HG03175 (cell line): Measurements from ENCODE around the gene LGR6.
"Not testable (repeated sequence)": the region's sequence is repeated elsewhere in the genome, so short reads cannot be mapped to it uniquely, and the experiment has no call there.

ENCODE experiments used
- ATAC-seq: cut with Tn5 transposase; IDR thresholded peaks from one replicate; pipeline ENCODE4 v1.9.1; 2021; ENCODE audit warnings: mild to moderate bottlenecking, moderate library complexity; ENCODE audit not compliant: unreplicated experiment

LGR6 gene

DNA sequence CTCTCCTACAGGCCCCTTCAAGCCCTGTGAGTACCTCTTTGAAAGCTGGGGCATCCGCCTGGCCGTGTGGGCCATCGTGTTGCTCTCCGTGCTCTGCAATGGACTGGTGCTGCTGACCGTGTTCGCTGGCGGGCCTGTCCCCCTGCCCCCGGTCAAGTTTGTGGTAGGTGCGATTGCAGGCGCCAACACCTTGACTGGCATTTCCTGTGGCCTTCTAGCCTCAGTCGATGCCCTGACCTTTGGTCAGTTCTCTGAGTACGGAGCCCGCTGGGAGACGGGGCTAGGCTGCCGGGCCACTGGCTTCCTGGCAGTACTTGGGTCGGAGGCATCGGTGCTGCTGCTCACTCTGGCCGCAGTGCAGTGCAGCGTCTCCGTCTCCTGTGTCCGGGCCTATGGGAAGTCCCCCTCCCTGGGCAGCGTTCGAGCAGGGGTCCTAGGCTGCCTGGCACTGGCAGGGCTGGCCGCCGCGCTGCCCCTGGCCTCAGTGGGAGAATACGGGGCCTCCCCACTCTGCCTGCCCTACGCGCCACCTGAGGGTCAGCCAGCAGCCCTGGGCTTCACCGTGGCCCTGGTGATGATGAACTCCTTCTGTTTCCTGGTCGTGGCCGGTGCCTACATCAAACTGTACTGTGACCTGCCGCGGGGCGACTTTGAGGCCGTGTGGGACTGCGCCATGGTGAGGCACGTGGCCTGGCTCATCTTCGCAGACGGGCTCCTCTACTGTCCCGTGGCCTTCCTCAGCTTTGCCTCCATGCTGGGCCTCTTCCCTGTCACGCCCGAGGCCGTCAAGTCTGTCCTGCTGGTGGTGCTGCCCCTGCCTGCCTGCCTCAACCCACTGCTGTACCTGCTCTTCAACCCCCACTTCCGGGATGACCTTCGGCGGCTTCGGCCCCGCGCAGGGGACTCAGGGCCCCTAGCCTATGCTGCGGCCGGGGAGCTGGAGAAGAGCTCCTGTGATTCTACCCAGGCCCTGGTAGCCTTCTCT is 124.6 kb downstream of the LGR6 start:
- no peak for ATAC-seq

DNA sequence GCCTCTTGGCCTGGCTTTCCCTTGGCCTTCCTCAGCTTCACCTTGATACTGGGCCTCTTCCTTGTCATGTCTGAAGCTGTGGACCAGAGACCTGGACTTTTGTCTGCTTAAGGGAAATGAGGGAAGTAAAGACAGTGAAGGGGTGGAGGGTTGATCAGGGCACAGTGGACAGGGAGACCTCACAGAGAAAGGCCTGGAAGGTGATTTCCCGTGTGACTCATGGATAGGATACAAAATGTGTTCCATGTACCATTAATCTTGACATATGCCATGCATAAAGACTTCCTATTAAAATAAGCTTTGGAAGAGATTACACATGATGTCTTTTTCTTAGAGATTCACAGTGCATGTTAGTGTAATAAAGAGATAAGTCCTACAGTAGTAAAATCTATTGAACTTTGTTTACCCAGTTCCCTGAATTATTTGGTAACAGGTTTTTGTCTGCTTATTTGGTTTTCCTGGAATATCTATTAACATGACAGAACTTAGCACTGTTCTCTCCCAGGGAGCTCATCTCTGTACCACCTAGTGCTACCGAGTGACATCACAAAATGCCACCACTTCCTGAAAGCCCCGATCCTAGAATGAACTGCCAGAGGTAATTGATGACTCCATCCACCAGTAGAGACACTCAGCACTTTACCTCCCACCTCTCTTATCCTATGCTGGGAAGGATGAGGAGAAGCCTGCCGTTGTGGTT is 125.9 kb downstream of the LGR6 start:
- ATAC-seq: no peak

DNA sequence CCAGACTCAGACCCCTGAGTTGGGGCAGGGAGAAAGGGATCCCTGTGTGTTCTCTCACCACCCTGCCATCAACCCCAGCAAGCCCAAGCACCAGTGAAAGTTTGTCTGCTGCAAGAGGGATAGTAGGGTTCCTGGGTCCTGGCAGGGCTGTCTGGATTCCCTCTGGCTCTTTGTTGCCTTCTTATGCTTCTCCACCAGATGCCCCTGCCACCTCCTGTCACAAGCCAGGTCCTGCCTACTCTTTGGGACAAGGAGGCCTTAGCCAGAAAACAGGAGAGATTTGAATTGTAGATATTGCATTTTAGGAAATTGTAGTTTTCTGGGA is 126.4 kb downstream of the LGR6 start:
- no peak for ATAC-seq

DNA sequence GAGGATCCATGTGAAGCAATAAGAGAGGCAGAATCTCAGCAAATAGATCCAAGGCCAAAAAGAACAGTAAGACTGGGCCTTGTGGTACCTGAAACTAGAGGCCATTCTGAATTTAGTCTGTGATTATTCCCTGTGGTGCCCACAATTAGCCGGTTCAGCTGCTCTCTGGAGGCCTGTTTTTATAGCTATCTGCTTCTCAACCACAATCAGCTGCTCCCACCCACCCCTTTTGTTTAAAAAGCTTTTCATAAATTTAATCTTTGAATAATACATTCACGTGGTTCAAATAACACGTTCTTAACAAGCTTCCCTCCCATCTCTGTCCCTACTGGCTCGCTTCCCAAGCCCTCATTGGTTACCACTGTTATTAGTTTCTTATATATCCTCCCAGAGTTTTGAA is 130.1 kb downstream of the LGR6 start:
- no peak for ATAC-seq

DNA sequence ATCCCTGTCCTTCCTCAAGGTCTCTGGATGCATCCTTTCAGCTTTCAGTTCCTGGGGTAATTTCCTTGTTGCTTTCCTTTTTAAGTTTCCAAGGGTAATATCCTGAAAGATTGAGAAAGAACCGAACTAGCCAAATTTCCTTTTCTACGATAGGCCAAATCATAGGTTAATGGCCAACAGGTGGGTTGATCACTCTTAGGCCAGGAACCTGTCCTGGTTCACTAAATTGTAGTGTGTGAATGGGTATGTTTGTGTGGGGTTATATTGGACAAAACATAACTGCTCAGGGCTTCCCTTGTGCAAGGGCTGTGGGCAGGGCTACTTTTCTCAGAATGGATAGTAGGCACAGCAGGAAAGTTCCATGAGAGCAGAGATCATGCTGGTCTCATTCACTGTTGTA is 131.0 kb downstream of the LGR6 start:
- ATAC-seq: no peak

DNA sequence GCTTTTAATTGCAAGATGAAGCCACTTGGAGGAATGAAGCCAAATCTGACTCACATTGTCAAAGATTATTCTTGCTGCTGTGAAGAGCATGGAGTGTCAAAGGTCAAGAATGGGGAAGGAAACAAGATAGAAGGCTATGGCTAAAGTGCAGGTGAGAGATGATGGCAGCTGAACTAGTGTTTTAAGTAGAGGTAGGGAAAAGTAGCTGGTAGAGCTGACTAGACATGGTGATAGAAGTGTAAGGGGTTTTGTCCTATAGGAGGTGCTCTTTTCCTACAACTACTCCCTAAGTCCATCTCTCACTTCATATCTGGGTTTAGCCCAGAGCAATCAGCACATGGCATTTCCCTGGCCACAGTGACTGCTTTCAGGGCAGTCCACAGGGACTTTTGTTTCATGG is 136.3 kb downstream of the LGR6 start:
- no peak for ATAC-seq

DNA sequence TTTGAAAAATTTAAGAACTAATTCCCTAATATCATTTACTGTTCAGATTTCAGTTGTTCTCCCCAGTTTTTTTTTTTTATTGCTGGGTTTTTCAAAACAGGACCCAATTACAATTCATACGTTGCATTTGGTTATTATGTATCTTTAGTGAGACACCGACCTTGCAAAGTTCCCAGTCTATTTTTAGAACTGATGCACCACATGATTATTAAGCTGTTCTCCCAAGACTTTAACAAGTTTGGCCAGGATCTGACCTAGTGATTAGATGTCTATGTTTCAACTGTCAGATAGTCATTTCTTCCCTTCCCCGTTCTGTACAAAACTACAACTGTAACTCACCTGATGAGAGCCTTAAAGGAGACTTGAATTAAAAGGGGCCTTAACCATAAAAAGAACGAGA is 140.3 kb downstream of the LGR6 start:
- no peak for ATAC-seq

DNA sequence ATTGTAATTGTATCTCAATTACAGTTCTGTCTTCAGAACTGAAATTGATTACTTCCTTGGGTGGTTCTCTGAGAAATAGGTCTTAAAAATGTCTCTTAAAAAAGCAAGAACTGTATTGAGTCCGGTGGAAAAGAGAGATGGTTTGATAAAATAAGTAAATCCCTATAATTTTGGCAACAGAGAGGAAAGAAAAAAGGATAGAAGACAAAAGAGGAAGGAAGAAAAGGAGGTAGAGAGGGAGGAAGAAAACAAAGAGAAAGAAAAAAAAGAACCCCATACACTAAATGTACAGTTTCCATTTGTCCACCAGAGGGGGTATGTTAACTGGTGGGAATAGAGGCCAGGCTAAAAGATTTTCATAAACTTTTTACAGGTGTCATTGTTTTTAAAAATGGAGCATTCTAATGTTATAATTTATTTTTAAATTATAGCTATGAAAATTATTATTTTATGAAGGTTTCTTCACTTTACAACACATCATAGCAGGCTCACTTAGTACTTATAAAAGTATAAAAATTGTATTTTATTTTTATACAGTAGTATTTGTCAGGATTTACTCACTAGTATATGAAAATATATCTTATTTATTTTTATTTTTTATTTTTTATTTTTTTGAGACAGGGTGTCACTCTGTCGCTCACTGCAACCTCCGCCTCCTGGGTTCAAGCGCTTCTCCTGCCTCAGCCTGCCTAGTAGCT is 150.2 kb downstream of the LGR6 start:
- ATAC-seq: no peak

DNA sequence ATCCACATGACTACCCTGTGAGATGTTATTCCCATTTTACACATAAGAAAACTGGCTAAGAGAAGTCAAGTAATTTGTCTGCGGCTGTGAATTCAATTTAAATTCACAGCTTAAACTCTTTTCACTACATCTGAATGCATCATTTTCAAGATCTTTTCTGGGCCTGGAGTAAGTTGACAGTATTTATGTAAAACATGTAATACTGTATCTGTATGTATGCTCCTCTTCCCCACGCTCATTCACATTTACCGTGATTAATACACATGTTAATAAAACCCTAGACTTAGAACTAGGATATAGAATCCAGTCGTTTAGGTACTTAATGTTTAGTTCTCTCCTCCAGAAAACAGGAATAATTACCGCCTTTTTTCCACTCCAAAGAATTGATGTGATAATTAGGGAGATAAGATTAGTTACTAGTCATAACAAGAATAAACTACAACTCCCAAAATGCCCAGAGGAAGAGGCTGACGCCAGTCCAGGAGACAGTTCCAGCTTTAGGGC is 154.5 kb downstream of the LGR6 start:
- ATAC-seq: no peak

DNA sequence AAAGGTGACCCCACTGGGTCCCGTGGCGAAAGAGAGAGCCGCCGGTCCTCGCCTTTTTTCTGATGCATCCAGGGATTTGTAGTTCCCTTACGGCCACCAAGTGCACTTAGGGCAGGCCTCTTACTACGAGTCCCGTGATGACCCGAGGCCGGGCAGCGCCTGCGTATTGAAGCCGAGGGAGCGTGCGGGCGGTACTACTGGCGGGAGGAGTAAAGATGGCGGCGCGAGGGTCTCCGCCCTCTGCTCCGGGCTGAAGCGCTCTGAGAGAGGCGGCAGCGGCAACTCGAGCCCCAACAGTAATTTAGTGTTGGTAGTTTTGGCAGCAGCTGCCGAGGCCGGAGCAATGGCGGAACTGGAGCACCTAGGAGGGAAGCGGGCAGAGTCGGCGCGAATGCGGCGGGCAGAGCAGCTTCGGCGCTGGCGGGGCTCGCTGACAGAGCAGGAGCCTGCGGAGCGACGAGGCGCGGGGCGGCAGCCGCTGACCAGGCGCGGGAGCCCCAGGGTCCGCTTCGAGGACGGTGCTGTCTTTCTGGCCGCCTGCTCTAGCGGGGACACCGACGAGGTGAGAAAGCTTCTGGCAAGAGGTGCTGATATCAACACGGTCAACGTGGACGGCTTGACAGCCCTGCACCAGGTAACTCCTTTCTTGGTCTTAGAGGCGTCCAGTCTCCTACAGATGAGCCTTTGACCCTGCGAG is 155.1 kb downstream of the LGR6 start, which contains the start of gene PPP1R12B:
Gene PPP1R12B (plus strand): TSS at position 191 of the 697 bp plus-strand sequence. CDS start 153 bp downstream, at position 344.
- ATAC-seq: peak; percentile 95

DNA sequence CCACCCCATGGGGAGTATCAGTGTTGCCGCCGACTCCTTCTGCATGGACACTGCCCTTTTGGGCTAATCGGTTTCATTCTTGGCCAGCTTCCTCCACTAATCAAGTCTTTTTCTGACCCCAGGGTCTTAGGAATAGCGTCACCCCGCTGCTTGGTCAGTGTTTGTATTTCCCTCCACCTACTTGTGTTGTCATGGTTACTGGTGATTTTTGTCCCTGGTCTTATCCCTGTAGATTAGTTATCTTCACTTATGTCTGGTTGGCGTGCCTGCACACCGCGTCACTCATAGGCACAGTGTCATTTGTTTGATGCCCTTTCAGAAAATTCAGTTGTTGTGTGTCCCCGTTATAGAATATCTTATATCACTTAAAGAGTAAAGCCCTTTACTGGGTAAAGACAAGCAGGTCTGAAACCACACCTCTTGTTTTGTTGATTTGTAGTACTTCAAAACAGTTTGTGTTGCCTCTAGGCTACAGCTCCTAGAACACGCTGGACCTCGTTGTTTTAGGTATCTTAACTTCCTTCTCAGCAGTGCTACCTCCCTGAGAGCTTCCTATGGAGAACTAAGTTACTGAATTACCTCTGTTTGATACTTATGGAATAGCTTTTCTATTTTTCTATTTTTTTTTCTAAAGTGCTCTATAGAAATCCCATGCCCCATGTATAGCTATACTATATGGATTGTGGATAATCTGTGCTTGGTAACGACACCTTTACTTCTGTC is 155.8 kb downstream of the LGR6 start:
- peak; percentile 14 for ATAC-seq

DNA sequence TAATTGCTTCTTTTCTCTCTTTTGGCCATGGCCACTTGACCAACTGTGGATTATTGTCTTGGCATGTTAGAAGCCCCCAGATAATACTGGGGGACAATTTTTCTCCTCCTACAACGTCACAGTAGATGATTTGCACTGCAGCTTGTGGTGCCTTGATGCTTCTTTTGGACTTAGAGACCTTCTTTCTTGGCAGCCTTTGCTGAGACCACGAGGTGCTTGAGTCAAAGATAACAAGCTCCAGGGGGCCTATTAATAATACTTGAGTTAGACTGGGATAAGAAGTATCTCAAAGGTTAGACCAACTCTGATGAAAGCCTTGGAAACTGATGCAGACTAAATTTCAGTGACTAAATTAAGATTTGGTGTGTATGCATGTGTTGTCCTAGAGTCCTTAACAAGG is 158.1 kb downstream of the LGR6 start:
- no peak for ATAC-seq

DNA sequence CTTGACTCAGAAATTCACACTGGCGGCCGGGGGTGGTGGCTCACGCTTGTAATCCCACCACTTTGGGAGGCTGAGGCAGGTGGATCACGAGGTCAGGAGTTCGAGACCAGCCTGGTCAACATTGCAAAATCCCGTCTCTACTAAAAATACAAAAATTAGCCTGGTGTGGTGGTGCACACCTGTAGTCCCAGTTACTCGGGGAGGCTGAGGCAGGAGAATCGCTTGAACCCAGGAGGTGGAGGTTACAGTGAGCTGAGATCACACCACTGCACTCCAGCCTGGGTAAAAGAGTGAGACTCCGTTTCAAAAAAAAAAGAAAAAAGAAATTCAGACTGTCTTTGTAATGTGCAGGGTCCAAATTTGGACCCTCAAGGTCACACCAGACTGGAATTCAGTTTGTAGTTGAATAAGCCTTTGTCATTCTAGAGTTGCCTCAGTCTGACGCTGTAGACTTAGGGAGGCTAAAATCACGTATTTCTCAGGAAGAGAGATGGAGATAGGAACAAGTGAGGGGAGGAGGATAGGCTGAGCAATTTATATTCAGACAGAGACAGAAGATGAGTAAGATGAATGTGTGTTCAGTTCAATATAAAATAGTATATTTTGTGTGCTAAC is 159.1 kb downstream of the LGR6 start:
- not testable (repeated sequence) for ATAC-seq

DNA sequence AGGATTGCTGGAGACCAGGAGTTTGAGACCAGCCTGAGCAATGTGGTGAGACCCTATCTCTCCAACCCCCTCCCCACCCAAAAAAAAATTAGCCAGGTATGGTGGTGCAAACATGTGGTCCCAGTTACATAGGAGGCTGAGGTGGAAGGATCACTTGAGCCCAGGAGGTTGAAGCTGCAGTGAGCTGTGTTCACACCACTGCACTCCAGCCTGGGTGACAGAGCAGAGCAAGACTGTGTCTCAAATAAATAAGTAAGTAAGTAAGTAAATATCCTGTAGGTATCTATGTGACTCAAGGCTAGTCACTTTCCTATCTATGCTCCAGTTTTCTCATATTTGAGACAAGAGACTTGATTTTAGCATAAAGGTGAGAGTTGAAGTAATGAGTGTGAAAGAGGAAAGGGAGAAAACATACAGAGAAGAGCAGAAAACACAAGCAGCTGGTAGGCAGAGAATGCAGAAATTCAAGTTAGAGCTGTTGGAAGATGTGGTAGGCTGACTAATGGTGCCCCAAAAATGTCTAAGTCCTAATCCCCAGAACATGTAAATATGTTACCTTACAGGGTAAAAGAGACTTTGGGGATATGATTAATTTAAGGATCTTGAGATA is 162.4 kb downstream of the LGR6 start:
- ATAC-seq: no peak

DNA sequence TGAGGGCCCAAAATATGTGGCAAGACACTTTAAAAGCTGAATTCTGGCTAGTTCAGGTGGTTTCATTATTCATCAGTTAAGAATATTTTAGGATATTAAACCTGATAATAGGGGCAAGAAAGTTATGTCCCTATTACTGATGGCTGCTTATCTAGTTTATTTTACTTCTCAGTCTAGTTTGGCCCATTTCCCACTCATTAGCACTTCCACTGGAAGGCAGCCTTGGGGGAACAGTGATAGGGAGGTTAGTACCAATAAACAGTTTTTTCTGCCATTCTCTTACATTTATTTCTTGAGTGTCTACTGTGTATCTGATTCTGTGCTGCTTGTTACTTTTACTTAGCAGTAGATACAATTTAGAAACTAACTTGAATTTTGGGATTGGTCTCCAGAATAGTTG is 163.9 kb downstream of the LGR6 start:
- ATAC-seq: no peak

DNA sequence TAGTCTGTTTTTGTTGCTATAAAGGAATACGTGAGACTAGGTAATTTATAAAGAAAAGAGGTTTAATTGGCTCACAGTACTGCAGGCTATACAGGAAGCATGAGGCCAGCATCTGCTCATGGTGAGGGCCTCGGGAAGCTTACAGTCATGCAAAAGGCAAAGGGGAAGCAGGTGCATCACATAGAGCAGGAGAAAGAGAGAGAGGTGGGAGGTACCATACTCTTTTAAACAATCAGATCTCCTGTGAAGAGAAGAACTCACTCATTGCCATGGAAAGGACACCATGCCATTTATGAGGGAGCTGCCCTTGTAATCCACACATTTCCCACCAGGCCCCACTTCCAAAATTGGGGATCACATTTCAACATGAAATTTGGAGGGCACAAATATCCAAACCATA is 167.6 kb downstream of the LGR6 start:
- ATAC-seq: no peak

DNA sequence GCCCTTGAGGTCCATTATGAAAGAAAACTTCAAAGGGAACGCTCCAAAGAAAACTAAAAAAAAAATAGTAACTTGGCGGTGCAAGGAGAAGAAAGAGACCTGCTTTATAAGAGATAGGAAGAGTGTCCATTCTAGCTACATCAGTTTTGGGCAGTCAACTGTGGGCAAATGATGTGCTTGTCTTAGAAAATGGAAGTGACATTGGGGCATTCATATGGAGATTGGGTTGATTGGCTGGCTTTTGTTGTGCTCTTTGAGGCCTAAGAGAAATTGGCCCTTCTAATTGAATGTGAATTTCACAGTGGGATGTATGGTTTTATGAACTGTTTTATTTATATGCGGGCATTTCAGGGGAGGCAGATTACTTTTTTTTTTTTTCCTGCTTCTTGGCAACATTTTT is 168.1 kb downstream of the LGR6 start:
- no peak for ATAC-seq

DNA sequence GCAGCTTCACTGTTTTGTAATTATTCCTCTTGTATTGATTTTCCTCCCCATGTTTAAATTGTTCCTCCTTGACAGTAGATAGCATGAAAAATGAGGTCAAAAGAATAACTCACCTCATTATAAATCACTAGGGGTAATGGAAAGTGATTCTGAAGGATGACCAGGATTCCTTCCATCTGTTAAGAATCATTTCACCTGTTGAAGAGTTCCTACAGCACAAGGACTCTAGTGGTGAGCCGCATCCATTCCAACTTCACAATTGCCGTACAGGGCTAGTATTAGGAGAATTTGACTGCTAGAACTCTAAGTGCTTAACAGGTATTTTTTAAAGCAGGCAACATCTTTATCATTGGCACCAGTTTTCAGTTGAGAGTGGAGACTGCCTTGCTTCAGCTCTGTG is 168.6 kb downstream of the LGR6 start:
- no peak for ATAC-seq

DNA sequence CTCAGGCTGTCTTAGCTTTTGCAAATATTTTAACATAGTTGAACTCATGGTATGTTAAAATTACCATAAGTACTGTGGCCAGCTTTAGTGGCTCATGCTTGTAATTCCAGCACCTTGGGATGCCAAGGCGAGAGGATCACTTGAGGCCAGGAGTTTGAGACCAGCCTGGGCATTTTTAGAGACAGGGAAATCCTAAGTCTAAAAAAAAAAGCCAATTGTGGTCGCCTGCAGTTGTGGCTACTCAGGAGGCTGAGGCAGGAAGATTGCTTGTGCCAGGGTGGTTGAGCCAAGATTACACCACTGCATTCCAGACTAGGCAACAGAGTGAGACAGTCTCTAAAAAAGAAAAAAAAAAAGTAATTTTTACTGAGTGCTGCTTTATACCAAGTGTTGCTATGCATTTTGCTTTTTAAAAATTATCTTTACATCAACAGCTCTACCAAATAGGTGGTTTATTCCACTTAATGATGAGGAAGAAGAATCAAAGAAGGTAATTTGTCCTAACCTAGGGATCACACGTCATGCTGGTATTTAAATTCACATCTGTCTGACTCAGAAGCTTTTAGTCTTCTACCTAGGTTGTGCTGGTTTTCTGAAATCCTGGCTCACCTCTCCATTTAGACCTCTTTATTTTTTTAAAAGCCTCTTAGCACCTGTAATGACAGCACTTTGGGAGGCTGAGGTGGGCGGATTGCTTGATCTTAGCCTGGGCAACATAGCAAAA is 171.7 kb downstream of the LGR6 start:
- ATAC-seq: no peak
